Activated naive CD8-positive, alpha-beta T cell treated with anti-CD3 and anti-CD28 coated beads, Interleukin-2, amount 50 U/mL, for 16 hours (primary cell): Measurements from ENCODE around the gene SPDEF.

ENCODE experiments used
- DNase-seq: peaks from one replicate; pipeline ENCODE4 v3.0.0-alpha.2; 2020; ENCODE audit warnings: low read depth, low spot score

SPDEF gene

GRCh38 chr6:34528996-34529664 is 27.0 kb downstream of the SPDEF start:
- no peak for DNase-seq

- no peak for DNase-seq
Measured at GRCh38 chr6:34527751-34528670, 28.1 kb downstream of the SPDEF start.

GRCh38 chr6:34526992-34527728 is 29.0 kb downstream of the SPDEF start:
- peak; percentile 93 for DNase-seq

- DNase-seq, result no peak
Measured at GRCh38 chr6:34526241-34526972, 29.7 kb downstream of the SPDEF start.

GRCh38 chr6:34525431-34526175 is 30.5 kb downstream of the SPDEF start:
- no peak for DNase-seq

- DNase-seq, result no peak
Measured at GRCh38 chr6:34524971-34525370, 31.2 kb downstream of the SPDEF start.

- DNase-seq, result no peak
Measured at GRCh38 chr6:34524499-34524898, 31.6 kb downstream of the SPDEF start.

- no peak for DNase-seq
Measured at GRCh38 chr6:34523441-34524206, 32.5 kb downstream of the SPDEF start.

- no peak for DNase-seq
Measured at GRCh38 chr6:34522761-34523160, 33.4 kb downstream of the SPDEF start.

GRCh38 chr6:34521463-34522285 is 34.5 kb downstream of the SPDEF start:
- DNase-seq, result no peak

GRCh38 chr6:34520645-34521462 is 35.3 kb downstream of the SPDEF start:
- no peak for DNase-seq

- no peak for DNase-seq
Measured at GRCh38 chr6:34519971-34520644, 36.0 kb downstream of the SPDEF start.

- DNase-seq, result no peak
Measured at GRCh38 chr6:34518669-34519365, 37.3 kb downstream of the SPDEF start.

GRCh38 chr6:34517966-34518365 is 38.2 kb downstream of the SPDEF start:
- no peak for DNase-seq

GRCh38 chr6:34517461-34517881 is 38.7 kb downstream of the SPDEF start:
- DNase-seq, result no peak

GRCh38 chr6:34516391-34517324 is 39.5 kb downstream of the SPDEF start:
- DNase-seq, result no peak
